CD4-positive, alpha-beta T cell treated with Interferon alpha-2 for 1 hour (primary cell): ENCODE data around the gene METTL23.
"Not testable (repeated sequence)": the region's sequence is repeated elsewhere in the genome, so short reads cannot be mapped to it uniquely, and the experiment has no call there.

Source experiments
- DNase-seq, 2 donors: peaks; one replicate each; pipeline ENCODE4 v3.0.0-alpha.2; 2020 to 2022

METTL23 gene

GRCh38 chr17:76695059-76695831, 31.4 kb upstream of the METTL23 start:
- DNase-seq, result no peak

GRCh38 chr17:76696763-76697701, 29.6 kb upstream of the METTL23 start:
- no peak for DNase-seq

GRCh38 chr17:76697702-76698465, 28.8 kb upstream of the METTL23 start:
- no peak for DNase-seq

- not testable (repeated sequence) for DNase-seq
Observed at GRCh38 chr17:76698466-76698977, 28.1 kb upstream of the METTL23 start.

- DNase-seq, result no peak
Observed at GRCh38 chr17:76700270-76700616, 26.4 kb upstream of the METTL23 start.

- DNase-seq, result peak in 1 of 2 donors; percentile 46
Observed at GRCh38 chr17:76700617-76701470, 25.8 kb upstream of the METTL23 start.

- DNase-seq, result no peak
Observed at GRCh38 chr17:76701471-76701967, 25.1 kb upstream of the METTL23 start.

GRCh38 chr17:76702076-76702475, 24.6 kb upstream of the METTL23 start:
- DNase-seq, result no peak

- DNase-seq, result no peak
Observed at GRCh38 chr17:76702941-76703637, 23.6 kb upstream of the METTL23 start.

GRCh38 chr17:76704805-76705204, 21.8 kb upstream of the METTL23 start:
- DNase-seq, result no peak

- no peak for DNase-seq
Observed at GRCh38 chr17:76706817-76707216, 19.8 kb upstream of the METTL23 start.

- DNase-seq, result no peak
Observed at GRCh38 chr17:76707985-76708807, 18.4 kb upstream of the METTL23 start.

- no peak for DNase-seq
Observed at GRCh38 chr17:76709077-76709950, 17.3 kb upstream of the METTL23 start.

GRCh38 chr17:76709951-76710862, 16.4 kb upstream of the METTL23 start:
- DNase-seq, result peak in 1 of 2 donors; percentile 12

GRCh38 chr17:76710863-76711611, 15.6 kb upstream of the METTL23 start, which contains the start of gene MXRA7:
MXRA7 (minus strand) TSS chr17:76710965; CDS start chr17:76710946, 19 bp downstream.
- peak; percentile 57 to 70 for DNase-seq

GRCh38 chr17:76712321-76712720, 14.3 kb upstream of the METTL23 start:
- DNase-seq, result not testable (repeated sequence)

GRCh38 chr17:76713765-76714164, 12.9 kb upstream of the METTL23 start:
- DNase-seq, result no peak
